GM23338 (cell line): ENCODE results near the gene FAM89B. TPM values are rescaled to one million over a fixed set of nuclear protein-coding genes. Genes with fewer than 3 reads are reported as not detected.

Experiments
- ATAC-seq: fragments of 200-7000 bp; cut with Tn5 transposase; 3 replicates; pipeline ENCODE4 v1.9.1; 2020
- DNase-seq: peaks from one replicate; pipeline ENCODE4 v3.0.0-alpha.2; 2015; ENCODE audit warnings: low spot score
- H2AFZ ChIP-seq: fragments of 200-600 bp; sonication (generic); 2 replicates; pipeline ENCODE4 v1.8.0; 2016; ENCODE audit warnings: antibody characterized with exemption, mild to moderate bottlenecking, moderate library complexity
- H3F3A ChIP-seq: fragments of 200-600 bp; sonication (generic); replicated peaks from 2 replicates; pipeline ENCODE4 v1.8.0; 2017; ENCODE audit warnings: antibody characterized with exemption, mixed run types, low read depth
- H3K27ac ChIP-seq: fragments of 200-600 bp; sonication (generic); 2 replicates; pipeline ENCODE4 v1.6.1; 2016; ENCODE audit warnings: low read depth
- H3K27me3 ChIP-seq: fragments of 200-600 bp; sonication (generic); 2 replicates; pipeline ENCODE4 v1.8.0; 2016; ENCODE audit warnings: mild to moderate bottlenecking, mixed run types, moderate library complexity; ENCODE audit not compliant: insufficient read depth
- H3K36me3 ChIP-seq: fragments of 200-600 bp; sonication (generic); 2 replicates; pipeline ENCODE4 v1.8.0; 2016; ENCODE audit warnings: mild to moderate bottlenecking; ENCODE audit not compliant: insufficient read depth
- H3K4me1 ChIP-seq: fragments of 200-600 bp; sonication (generic); 2 replicates; pipeline ENCODE4 v1.8.0; 2016; ENCODE audit warnings: mild to moderate bottlenecking, moderate library complexity; ENCODE audit not compliant: insufficient read depth
- H3K4me2 ChIP-seq: fragments of 200-600 bp; sonication (generic); 2 replicates; pipeline ENCODE4 v1.7.1; 2017; ENCODE audit warnings: mixed run types
- H3K4me3 ChIP-seq: fragments of 200-600 bp; sonication (generic); 2 replicates; pipeline ENCODE4 v1.6.1; 2016; ENCODE audit warnings: mixed run types
- H3K79me2 ChIP-seq: fragments of 200-600 bp; sonication (generic); replicated peaks from 2 replicates; pipeline ENCODE4 v1.8.0; 2017; ENCODE audit warnings: mild to moderate bottlenecking; ENCODE audit not compliant: insufficient read depth
- H3K9me2 ChIP-seq: fragments of 200-600 bp; sonication (generic); 2 replicates; pipeline ENCODE4 v1.8.0; 2017; ENCODE audit not compliant: insufficient read depth
- H4K20me1 ChIP-seq: fragments of 200-600 bp; sonication (generic); replicated peaks from 2 replicates; pipeline ENCODE4 v1.8.0; 2017; ENCODE audit warnings: mild to moderate bottlenecking; ENCODE audit not compliant: insufficient read depth
- H3K27ac Mint-ChIP-seq: 2 replicates; pipeline ENCODE4 v1.8.0; 2020; ENCODE audit warnings: inconsistent platforms, mild to moderate bottlenecking, moderate library complexity, mixed read lengths
- H3K27me3 Mint-ChIP-seq: 3 replicates; pipeline ENCODE4 v1.8.0; 2022; ENCODE audit warnings: low read depth, mild to moderate bottlenecking, moderate library complexity, mixed read lengths, inconsistent platforms; ENCODE audit not compliant: insufficient read depth, poor library complexity
- H3K36me3 Mint-ChIP-seq: 3 replicates; pipeline ENCODE4 v1.8.0; 2021; ENCODE audit warnings: low read depth, mild to moderate bottlenecking, inconsistent platforms, moderate library complexity, mixed read lengths
- H3K4me1 Mint-ChIP-seq: 3 replicates; pipeline ENCODE4 v1.8.0; 2020; ENCODE audit warnings: mild to moderate bottlenecking, inconsistent platforms, mixed read lengths
- H3K4me3 Mint-ChIP-seq: 3 replicates; pipeline ENCODE4 v1.8.0; 2021; ENCODE audit warnings: moderate library complexity, mild to moderate bottlenecking, inconsistent platforms, mixed read lengths
- H3K9me3 Mint-ChIP-seq: 3 replicates; pipeline ENCODE4 v1.8.0; 2020; ENCODE audit warnings: moderate library complexity, mild to moderate bottlenecking, inconsistent platforms, mixed read lengths
- CREB1 ChIP-seq: fragments of 250-450 bp; sonication (Bioruptor Pico); IDR thresholded peaks from 2 replicates; pipeline ENCODE4 v1.5.0; 2020; ENCODE audit warnings: low read depth, mild to moderate bottlenecking, moderate library complexity
- EZH2 ChIP-seq: fragments of 200-600 bp; sonication (generic); IDR thresholded peaks from one replicate; pipeline ENCODE4 v1.8.0; 2017; ENCODE audit warnings: antibody characterized with exemption, mild to moderate bottlenecking, low read depth; ENCODE audit not compliant: unreplicated experiment
- EZH2phosphoT487 ChIP-seq: fragments of 200-600 bp; sonication (generic); IDR thresholded peaks from one replicate; pipeline ENCODE4 v1.8.1; 2018; ENCODE audit warnings: antibody characterized with exemption; ENCODE audit not compliant: unreplicated experiment
- JUNB ChIP-seq: IDR thresholded peaks from one replicate; pipeline ENCODE4 v1.6.1; 2016; ENCODE audit warnings: antibody characterized with exemption; ENCODE audit not compliant: unreplicated experiment
- NANOG ChIP-seq: IDR thresholded peaks from 2 replicates; pipeline ENCODE4 v1.6.1; 2016; ENCODE audit warnings: antibody characterized with exemption, borderline replicate concordance
- POLR2AphosphoS5 ChIP-seq: IDR thresholded peaks from 2 replicates; pipeline ENCODE4 v1.6.1; 2016; ENCODE audit warnings: antibody characterized with exemption, low read depth
- STAT1 ChIP-seq: IDR thresholded peaks from one replicate; pipeline ENCODE4 v1.6.1; 2016; ENCODE audit warnings: antibody characterized with exemption; ENCODE audit not compliant: unreplicated experiment
- ZNF114 ChIP-seq: fragments of 250-450 bp; sonication (Bioruptor Pico); IDR thresholded peaks from 2 replicates; pipeline ENCODE4 v1.5.0; 2020; ENCODE audit warnings: mild to moderate bottlenecking, moderate library complexity
- ZNF331 ChIP-seq: fragments of 250-450 bp; sonication (Bioruptor Pico); IDR thresholded peaks from 2 replicates; pipeline ENCODE4 v1.5.0; 2020; ENCODE audit warnings: low read depth, mild to moderate bottlenecking, moderate library complexity
- polyA plus RNA-seq: library from polyadenylated mRNA; unstranded; fragments of >200 nt; fragmentation: Nextera tagmentation; extraction: Ambion mirVana; gene quantifications from 2 replicates; pipeline ENCODE4 v1.2.1, GENCODE V29; 2016
- total RNA-seq: library from RNA; depleted of rRNA; stranded (reverse); fragments of >200 nt; shearing (Covaris generic); gene quantifications from 2 replicates; pipeline ENCODE4 v1.2.3, GENCODE V29; 2014
- TF ChIP-seq, protein P1 (sequence below): fragments of 250-450 bp; sonication (Bioruptor Pico); IDR thresholded peaks from 2 replicates; pipeline ENCODE4 v1.5.0; 2020; ENCODE audit warnings: mild to moderate bottlenecking, moderate library complexity
- TF ChIP-seq, protein P2 (sequence below): IDR thresholded peaks from one replicate; pipeline ENCODE4 v1.6.1; 2018; ENCODE audit warnings: antibody characterized with exemption; ENCODE audit not compliant: unreplicated experiment
- TF ChIP-seq, protein P3 (sequence below): IDR thresholded peaks from 2 replicates; pipeline ENCODE4 v1.6.1; 2016; ENCODE audit warnings: antibody characterized with exemption

FAM89B gene
- total and polyA plus RNA-seq, 2 experiments from 2014 or later: 13.0 to 18.2 TPM

DNA sequence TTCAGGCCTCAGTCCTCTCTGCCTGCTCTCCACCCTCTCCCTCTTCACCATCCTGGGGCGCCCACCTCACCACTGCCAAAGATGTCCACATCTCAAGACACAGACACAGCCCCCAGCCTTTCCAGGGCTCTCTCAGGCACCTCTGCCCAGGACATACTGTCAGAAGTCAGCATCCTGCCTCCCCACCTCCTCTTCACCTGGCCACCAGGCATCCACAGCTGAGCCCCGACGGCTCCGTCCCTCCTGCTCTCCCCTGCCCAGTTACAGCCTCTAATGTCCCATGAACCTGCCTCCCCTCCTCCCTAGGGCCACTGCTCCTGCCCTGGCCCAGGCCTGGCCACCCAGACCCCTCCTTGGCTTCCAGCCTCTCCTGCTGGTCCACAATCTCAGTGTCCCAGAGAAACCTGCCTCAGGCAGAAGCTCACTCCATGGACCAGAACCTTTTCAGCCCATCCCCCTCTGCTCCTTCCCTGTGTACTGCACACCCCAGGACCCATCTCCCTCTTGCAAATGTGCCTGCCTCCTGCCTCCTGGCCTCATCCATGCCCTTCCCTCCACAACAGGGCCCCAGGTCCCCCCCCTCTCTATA, 17.4 kb upstream of the FAM89B start:
- DNase-seq (no peak), ATAC-seq (no peak)
- no peaks in the 10 kb centered on the region for H3K36me3 ChIP-seq
- Mint-ChIP-seq H3K9me3 (no peaks in the 10 kb centered on the region), H3K36me3 (no peaks in the 10 kb centered on the region; the same call in 2 of the 3 replicates), H3K4me3 (no peak overlapping the region; the same call in 2 of the 3 replicates), H3K27ac (no peak overlapping the region), H3K4me1 (peaks cover 57% of the 10 kb centered on the region), H3K27me3 (peaks cover 39% of the 10 kb centered on the region)
- H3K27ac ChIP-seq: no peak overlapping the region
- no peaks in the 10 kb centered on the region for H3K79me2 ChIP-seq
- H2AFZ ChIP-seq: no peak overlapping the region
- no peaks in the 10 kb centered on the region; the same call in 1 of the 2 replicates for H4K20me1 ChIP-seq
- H3K27me3 ChIP-seq: peaks cover 66% of the 10 kb centered on the region
- H3K4me1 ChIP-seq: peaks cover 38% of the 10 kb centered on the region; the same call in 1 of the 2 replicates
- peak overlapping the region; percentile 90; the same call in 1 of the 2 replicates for H3K4me2 ChIP-seq
- H3K4me3 ChIP-seq: no peak overlapping the region
- H3K9me2 ChIP-seq: no peaks in the 10 kb centered on the region
- peaks cover 29% of the 10 kb centered on the region; the same call in 1 of the 2 replicates for H3F3A ChIP-seq
- TF ChIP-seq ZNF114 (CRISPR knock-in tag) (no peak), POLR2AphosphoS5 (no peak), EZH2phosphoT487 (no peak), CREB1 (CRISPR knock-in tag) (no peak), EZH2 (no peak), ZNF331 (CRISPR knock-in tag) (no peak), NANOG (no peak), STAT1 (no peak), JUNB (no peak)
- TF ChIP-seq, protein P1, sequence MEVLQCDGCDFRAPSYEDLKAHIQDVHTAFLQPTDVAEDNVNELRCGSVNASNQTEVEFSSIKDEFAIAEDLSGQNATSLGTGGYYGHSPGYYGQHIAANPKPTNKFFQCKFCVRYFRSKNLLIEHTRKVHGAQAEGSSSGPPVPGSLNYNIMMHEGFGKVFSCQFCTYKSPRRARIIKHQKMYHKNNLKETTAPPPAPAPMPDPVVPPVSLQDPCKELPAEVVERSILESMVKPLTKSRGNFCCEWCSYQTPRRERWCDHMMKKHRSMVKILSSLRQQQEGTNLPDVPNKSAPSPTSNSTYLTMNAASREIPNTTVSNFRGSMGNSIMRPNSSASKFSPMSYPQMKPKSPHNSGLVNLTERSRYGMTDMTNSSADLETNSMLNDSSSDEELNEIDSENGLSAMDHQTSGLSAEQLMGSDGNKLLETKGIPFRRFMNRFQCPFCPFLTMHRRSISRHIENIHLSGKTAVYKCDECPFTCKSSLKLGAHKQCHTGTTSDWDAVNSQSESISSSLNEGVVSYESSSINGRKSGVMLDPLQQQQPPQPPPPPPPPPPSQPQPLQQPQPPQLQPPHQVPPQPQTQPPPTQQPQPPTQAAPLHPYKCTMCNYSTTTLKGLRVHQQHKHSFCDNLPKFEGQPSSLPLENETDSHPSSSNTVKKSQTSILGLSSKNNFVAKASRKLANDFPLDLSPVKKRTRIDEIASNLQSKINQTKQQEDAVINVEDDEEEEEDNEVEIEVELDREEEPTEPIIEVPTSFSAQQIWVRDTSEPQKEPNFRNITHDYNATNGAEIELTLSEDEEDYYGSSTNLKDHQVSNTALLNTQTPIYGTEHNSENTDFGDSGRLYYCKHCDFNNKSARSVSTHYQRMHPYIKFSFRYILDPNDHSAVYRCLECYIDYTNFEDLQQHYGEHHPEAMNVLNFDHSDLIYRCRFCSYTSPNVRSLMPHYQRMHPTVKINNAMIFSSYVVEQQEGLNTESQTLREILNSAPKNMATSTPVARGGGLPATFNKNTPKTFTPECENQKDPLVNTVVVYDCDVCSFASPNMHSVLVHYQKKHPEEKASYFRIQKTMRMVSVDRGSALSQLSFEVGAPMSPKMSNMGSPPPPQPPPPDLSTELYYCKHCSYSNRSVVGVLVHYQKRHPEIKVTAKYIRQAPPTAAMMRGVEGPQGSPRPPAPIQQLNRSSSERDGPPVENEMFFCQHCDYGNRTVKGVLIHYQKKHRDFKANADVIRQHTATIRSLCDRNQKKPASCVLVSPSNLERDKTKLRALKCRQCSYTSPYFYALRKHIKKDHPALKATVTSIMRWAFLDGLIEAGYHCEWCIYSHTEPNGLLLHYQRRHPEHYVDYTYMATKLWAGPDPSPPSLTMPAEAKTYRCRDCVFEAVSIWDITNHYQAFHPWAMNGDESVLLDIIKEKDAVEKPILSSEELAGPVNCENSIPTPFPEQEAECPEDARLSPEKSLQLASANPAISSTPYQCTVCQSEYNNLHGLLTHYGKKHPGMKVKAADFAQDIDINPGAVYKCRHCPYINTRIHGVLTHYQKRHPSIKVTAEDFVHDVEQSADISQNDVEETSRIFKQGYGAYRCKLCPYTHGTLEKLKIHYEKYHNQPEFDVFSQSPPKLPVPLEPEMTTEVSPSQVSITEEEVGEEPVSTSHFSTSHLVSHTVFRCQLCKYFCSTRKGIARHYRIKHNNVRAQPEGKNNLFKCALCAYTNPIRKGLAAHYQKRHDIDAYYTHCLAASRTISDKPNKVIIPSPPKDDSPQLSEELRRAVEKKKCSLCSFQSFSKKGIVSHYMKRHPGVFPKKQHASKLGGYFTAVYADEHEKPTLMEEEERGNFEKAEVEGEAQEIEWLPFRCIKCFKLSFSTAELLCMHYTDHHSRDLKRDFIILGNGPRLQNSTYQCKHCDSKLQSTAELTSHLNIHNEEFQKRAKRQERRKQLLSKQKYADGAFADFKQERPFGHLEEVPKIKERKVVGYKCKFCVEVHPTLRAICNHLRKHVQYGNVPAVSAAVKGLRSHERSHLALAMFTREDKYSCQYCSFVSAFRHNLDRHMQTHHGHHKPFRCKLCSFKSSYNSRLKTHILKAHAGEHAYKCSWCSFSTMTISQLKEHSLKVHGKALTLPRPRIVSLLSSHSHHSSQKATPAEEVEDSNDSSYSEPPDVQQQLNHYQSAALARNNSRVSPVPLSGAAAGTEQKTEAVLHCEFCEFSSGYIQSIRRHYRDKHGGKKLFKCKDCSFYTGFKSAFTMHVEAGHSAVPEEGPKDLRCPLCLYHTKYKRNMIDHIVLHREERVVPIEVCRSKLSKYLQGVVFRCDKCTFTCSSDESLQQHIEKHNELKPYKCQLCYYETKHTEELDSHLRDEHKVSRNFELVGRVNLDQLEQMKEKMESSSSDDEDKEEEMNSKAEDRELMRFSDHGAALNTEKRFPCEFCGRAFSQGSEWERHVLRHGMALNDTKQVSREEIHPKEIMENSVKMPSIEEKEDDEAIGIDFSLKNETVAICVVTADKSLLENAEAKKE (CRISPR knock-in tag): no peak
- TF ChIP-seq, protein P2, sequence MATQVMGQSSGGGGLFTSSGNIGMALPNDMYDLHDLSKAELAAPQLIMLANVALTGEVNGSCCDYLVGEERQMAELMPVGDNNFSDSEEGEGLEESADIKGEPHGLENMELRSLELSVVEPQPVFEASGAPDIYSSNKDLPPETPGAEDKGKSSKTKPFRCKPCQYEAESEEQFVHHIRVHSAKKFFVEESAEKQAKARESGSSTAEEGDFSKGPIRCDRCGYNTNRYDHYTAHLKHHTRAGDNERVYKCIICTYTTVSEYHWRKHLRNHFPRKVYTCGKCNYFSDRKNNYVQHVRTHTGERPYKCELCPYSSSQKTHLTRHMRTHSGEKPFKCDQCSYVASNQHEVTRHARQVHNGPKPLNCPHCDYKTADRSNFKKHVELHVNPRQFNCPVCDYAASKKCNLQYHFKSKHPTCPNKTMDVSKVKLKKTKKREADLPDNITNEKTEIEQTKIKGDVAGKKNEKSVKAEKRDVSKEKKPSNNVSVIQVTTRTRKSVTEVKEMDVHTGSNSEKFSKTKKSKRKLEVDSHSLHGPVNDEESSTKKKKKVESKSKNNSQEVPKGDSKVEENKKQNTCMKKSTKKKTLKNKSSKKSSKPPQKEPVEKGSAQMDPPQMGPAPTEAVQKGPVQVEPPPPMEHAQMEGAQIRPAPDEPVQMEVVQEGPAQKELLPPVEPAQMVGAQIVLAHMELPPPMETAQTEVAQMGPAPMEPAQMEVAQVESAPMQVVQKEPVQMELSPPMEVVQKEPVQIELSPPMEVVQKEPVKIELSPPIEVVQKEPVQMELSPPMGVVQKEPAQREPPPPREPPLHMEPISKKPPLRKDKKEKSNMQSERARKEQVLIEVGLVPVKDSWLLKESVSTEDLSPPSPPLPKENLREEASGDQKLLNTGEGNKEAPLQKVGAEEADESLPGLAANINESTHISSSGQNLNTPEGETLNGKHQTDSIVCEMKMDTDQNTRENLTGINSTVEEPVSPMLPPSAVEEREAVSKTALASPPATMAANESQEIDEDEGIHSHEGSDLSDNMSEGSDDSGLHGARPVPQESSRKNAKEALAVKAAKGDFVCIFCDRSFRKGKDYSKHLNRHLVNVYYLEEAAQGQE: no peak
- TF ChIP-seq, protein P3, sequence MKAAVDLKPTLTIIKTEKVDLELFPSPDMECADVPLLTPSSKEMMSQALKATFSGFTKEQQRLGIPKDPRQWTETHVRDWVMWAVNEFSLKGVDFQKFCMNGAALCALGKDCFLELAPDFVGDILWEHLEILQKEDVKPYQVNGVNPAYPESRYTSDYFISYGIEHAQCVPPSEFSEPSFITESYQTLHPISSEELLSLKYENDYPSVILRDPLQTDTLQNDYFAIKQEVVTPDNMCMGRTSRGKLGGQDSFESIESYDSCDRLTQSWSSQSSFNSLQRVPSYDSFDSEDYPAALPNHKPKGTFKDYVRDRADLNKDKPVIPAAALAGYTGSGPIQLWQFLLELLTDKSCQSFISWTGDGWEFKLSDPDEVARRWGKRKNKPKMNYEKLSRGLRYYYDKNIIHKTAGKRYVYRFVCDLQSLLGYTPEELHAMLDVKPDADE: no peak
